AG04449 (cell line): ENCODE measurements around the gene CCL20.
A peak's percentile ranks its signal among the peaks of the same experiment; 100 is the strongest.

Experiments
- CTCF ChIA-PET: fragments of 350-600 bp; formaldehyde crosslinking; extraction: SDS; loops from one replicate; lab custom pipeline; 2021; ENCODE audit warnings: antibody characterized with exemption; lab: Yijun Ruan, JAX
- POLR2A ChIA-PET: fragments of 400-600, 350-600 bp; formaldehyde crosslinking; extraction: SDS; loops from one replicate; lab custom pipeline; 2020; ENCODE audit warnings: antibody characterized with exemption, inconsistent platforms; lab: Yijun Ruan, JAX
- DNase-seq: peaks from one replicate; pipeline ENCODE4 v3.0.0-alpha.2; 2010; ENCODE audit warnings: low read depth, low spot score
- H3K4me3 ChIP-seq: 2 replicates; pipeline ENCODE4 v1.5.1; 2011; ENCODE audit warnings: low read depth, mild to moderate bottlenecking, control low read depth, low read length
- CTCF ChIP-seq: IDR thresholded peaks from one replicate; pipeline ENCODE4 v1.5.1; 2011; ENCODE audit warnings: mild to moderate bottlenecking, moderate library complexity, low read length, control low read depth, inconsistent platforms; ENCODE audit not compliant: insufficient read depth; ENCODE audit errors: missing control alignments

CCL20 gene

DNA sequence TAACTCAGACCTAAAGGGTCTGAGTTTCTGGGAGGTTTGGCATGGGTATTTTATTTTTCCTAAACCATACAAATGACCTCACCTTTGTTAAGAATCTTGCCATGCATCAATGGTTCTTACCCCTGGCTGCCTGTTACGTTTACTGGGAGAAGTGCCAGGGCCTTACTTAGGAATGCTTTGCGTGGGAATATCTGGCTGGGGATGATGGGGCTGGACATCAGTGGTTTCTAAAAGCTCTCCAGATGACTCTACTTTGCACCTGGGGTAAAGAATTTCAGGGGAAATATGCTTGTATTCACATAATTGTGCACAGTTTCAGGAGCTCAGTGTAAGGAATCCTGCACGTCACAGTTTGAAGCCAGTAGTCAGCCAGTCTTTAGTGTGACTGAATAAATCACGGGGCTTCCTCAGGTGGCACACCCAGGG is 39.6 kb downstream of the CCL20 start:
- no peak for TF ChIP-seq CTCF
- no peak overlapping the region for H3K4me3 ChIP-seq
- peak; percentile 44 for DNase-seq
- ChIA-PET POLR2A (no interaction called here), CTCF (interaction anchor here (2.4 kb wide), 1 partner anchor 10 kb away, joined by 19 read pairs; no protein-coding TSS in a partner anchor)

GRCh38 chr2:227853765-227854271 is 40.2 kb downstream of the CCL20 start:
- no peak overlapping the region for H3K4me3 ChIP-seq
- ChIA-PET POLR2A (no interaction called here), CTCF (interaction anchor here (1.3 to 2.4 kb wide), 2 partner anchors 9 to 18 kb away, joined by 3 to 19 read pairs; partner anchors contain the start of gene DAW1)
- no peak for TF ChIP-seq CTCF
- no peak for DNase-seq

DNA sequence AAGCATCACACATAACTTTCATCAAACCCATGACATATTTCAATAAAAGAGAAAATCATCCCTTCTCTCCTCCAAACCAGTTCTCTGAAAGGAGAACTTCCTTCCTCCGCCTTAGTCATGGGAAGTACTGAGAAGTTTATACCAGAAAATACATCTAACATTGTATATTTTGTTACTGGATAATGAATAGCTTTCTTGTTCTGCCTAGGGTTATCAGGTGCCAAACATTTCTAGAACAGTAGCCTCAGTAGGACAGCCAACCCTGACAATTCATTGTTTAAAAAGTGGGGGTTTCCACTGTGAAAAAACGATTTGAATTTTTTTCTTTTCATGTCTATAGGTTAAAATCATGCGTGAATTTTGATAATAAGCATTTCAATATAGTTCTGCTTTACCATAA is 41.8 kb downstream of the CCL20 start:
- no peak overlapping the region for H3K4me3 ChIP-seq
- CTCF ChIA-PET: interaction anchor here (2.4 kb wide), 1 partner anchor 8 kb away, joined by 19 read pairs; no protein-coding TSS in a partner anchor
- POLR2A ChIA-PET: no interaction called here
- no peak for TF ChIP-seq CTCF
- DNase-seq: no peak

GRCh38 chr2:227856697-227857096 is 43.1 kb downstream of the CCL20 start:
- POLR2A ChIA-PET: no interaction called here
- CTCF ChIA-PET: no interaction called here
- no peak overlapping the region for H3K4me3 ChIP-seq
- TF ChIP-seq CTCF: no peak
- no peak for DNase-seq

DNA sequence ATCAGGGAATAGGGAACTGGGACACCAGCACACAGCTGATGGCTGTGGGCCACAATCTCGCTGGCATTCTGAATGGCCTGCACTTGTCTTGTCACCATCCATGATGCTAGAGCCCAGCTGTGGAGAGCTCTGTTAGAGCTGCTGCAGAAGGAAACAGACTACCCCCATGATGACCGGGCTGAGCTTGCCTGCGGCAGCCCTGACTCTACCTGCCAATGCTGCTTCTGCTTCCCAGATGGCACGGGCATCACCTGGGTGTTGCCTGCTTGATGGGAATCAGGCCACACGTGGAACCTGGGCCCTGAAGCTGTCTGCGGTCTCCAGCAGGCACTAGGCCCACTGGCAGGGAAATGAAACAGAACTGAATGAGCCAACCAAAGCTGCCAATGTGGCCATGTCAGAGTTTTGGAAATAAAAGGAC is 46.6 kb downstream of the CCL20 start:
- DNase-seq: no peak
- ChIA-PET POLR2A (no interaction called here), CTCF (interaction anchor here (0.7 to 4.2 kb wide), 9 partner anchors 9 to 455 kb away, joined by 3 to 40 read pairs (median 5); partner anchors contain the start of gene DAW1)
- TF ChIP-seq CTCF: no peak
- H3K4me3 ChIP-seq: no peak overlapping the region

GRCh38 chr2:227861011-227861410 is 47.4 kb downstream of the CCL20 start:
- ChIA-PET CTCF (interaction anchor here (0.7 to 4.2 kb wide), 14 partner anchors 9 to 456 kb away, joined by 3 to 40 read pairs (median 5); partner anchors contain the start of gene DAW1), POLR2A (no interaction called here)
- no peak for DNase-seq
- no peak for TF ChIP-seq CTCF
- no peak overlapping the region for H3K4me3 ChIP-seq
